ENCODE results near the gene GID8.

GRCh38 chr20:62917720-62918119, 20.2 kb upstream of the GID8 start:
- TF ChIP-seq, protein P1, sequence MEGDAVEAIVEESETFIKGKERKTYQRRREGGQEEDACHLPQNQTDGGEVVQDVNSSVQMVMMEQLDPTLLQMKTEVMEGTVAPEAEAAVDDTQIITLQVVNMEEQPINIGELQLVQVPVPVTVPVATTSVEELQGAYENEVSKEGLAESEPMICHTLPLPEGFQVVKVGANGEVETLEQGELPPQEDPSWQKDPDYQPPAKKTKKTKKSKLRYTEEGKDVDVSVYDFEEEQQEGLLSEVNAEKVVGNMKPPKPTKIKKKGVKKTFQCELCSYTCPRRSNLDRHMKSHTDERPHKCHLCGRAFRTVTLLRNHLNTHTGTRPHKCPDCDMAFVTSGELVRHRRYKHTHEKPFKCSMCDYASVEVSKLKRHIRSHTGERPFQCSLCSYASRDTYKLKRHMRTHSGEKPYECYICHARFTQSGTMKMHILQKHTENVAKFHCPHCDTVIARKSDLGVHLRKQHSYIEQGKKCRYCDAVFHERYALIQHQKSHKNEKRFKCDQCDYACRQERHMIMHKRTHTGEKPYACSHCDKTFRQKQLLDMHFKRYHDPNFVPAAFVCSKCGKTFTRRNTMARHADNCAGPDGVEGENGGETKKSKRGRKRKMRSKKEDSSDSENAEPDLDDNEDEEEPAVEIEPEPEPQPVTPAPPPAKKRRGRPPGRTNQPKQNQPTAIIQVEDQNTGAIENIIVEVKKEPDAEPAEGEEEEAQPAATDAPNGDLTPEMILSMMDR (IDR thresholded peaks at IDR 0.05), result no peak
- TF ChIP-seq POLR2A (IDR thresholded peaks at IDR 0.05), result no peak
